Uterus (tissue), 4 donors: ENCODE measurements around the gene MGST2. TPM values are rescaled to one million over a fixed set of nuclear protein-coding genes. Genes with fewer than 3 reads are reported as not detected.

Experiments used
- DNase-seq, 2 donors: peaks; one replicate each; pipeline ENCODE4 v3.0.0-alpha.2; 2019 to 2020
- H3K27ac ChIP-seq, 2 donors: fragments of 200-600 bp; sonication (generic); 1 replicate in 1 of 2; 2 replicates in 1 of 2; pipeline ENCODE4 v1.5.1; 2016 to 2018
- H3K27me3 ChIP-seq, 2 donors: fragments of 200-600 bp; sonication (generic); one replicate each; pipeline ENCODE4 v1.5.1; 2018 to 2019; ENCODE audit warnings: control low read depth in 1 of 2
- H3K36me3 ChIP-seq, 2 donors: fragments of 200-600 bp; sonication (generic); one replicate each; pipeline ENCODE4 v1.5.1; 2019; ENCODE audit warnings: control low read depth in 1 of 2
- H3K4me1 ChIP-seq, 2 donors: fragments of 200-600 bp; sonication (generic); one replicate each; pipeline ENCODE4 v1.5.1; 2018 to 2019; ENCODE audit warnings: control low read depth in 1 of 2
- H3K4me3 ChIP-seq, 2 donors: fragments of 200-600 bp; sonication (generic); 1 replicate in 1 of 2; 2 replicates in 1 of 2; pipeline ENCODE4 v1.5.1; 2018 to 2019; ENCODE audit warnings: mild to moderate bottlenecking in 1 of 2
- H3K9me3 ChIP-seq, 2 donors: fragments of 200-600 bp; sonication (generic); one replicate each; pipeline ENCODE4 v1.5.1; 2019; ENCODE audit warnings: control low read depth in 1 of 2
- POLR2A ChIP-seq, 2 donors: fragments of 450-650 bp; IDR thresholded peaks; one replicate each; pipeline ENCODE4 v1.6.1; 2016; ENCODE audit warnings: antibody characterized with exemption in 2 of 2, mild to moderate bottlenecking in 1 of 2, moderate library complexity in 1 of 2
- intact Hi-C: fragments of 100-400 bp; cut with DNase I; formaldehyde crosslinking; loops from one replicate; pipeline ENCODE4 v1.15.1; 2023; ENCODE audit warnings: low total_unique reads
- total RNA-seq, 4 donors: library from RNA; depleted of rRNA in 3 of 4; stranded (reverse); fragments of >200 nt in 3 of 4; gene quantifications; one replicate each; pipeline versions ENCODE4 v1.1.0 to v1.2.4, GENCODE V29; 2014 to 2023
- TF ChIP-seq, protein P1 (sequence below), 4 experiments: fragments of 200-600 bp in 2 of 4; fragments of 450-650 bp in 2 of 4; sonication (generic) in 2 of 4; IDR thresholded peaks; one replicate each; pipeline ENCODE4 v1.5.1; 2016 to 2019; ENCODE audit warnings: antibody characterized with exemption in 4 of 4, mild to moderate bottlenecking in 2 of 4, moderate library complexity in 1 of 4
- donor health status: DM: yes; HTN: yes; CAD: no.

The MGST2 gene
- total RNA-seq, 4 donors from 2014 or later = 19.4 to 141 (median 40.7) TPM

DNA sequence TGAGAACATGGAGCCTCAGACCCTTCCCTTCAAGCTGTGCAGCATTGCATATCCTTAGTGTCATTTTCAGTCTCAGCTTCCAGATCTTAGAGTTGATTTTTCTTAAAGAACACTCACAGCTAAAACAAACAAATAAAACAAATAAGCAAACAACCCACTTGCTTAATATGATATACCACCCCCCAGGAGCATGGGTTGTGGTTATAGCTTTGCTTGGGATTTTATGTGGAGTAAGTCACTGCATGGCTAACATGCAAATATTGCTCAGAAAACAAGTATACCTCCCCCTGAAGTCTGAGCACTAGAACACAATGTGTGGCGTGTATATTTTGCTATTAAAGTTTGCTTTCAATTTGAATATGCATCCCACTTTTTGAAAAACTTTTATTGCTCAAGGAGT, 78.6 kb downstream of the MGST2 start:
- intact Hi-C loops = no loop called here
- peaks cover 5 to 8% of the 10 kb centered on the region in 2 donors for H3K4me1 ChIP-seq
- no peak for DNase-seq

DNA sequence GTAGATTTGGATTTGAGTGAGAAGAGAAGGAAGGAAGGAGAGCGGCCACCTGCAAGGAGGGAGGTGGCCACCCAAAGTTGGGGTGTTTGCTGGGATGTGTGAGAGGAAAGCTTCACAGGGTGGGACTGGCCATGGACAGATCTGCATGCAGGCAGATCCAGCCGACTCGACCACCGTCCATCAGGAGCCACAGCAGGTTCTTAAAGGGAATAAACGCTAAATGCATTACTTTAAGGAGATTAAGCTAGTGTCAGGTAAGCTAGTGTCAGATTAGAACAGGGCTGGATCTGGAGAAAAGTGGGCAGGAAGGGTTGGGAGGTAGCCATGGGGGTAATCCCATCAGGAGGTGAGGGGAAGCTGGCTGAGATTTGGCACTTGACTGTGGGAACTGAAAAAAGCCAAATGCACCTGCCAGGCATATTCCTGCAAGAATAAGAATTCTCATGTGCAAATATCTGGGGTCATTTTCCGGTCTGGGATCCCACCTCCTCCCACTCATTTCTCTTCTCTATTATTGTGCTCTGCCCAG, 79.6 kb downstream of the MGST2 start:
- intact Hi-C loops = no loop called here
- peaks cover 5 to 6% of the 10 kb centered on the region in 2 donors for H3K4me1 ChIP-seq
- H3K9me3 ChIP-seq = no peaks in the 10 kb centered on the region
- no peaks in the 10 kb centered on the region for H3K27me3 ChIP-seq
- H3K27ac ChIP-seq = no peak overlapping the region
- no peak for TF ChIP-seq POLR2A (IDR thresholded peaks at IDR 0.05)
- TF ChIP-seq, protein P1, sequence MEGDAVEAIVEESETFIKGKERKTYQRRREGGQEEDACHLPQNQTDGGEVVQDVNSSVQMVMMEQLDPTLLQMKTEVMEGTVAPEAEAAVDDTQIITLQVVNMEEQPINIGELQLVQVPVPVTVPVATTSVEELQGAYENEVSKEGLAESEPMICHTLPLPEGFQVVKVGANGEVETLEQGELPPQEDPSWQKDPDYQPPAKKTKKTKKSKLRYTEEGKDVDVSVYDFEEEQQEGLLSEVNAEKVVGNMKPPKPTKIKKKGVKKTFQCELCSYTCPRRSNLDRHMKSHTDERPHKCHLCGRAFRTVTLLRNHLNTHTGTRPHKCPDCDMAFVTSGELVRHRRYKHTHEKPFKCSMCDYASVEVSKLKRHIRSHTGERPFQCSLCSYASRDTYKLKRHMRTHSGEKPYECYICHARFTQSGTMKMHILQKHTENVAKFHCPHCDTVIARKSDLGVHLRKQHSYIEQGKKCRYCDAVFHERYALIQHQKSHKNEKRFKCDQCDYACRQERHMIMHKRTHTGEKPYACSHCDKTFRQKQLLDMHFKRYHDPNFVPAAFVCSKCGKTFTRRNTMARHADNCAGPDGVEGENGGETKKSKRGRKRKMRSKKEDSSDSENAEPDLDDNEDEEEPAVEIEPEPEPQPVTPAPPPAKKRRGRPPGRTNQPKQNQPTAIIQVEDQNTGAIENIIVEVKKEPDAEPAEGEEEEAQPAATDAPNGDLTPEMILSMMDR (IDR thresholded peaks at IDR 0.05) = no peak
- no peak overlapping the region for H3K4me3 ChIP-seq
- H3K36me3 ChIP-seq = no peaks in the 10 kb centered on the region
- DNase-seq = no peak

More for the DNA sequence above, 78.6 kb downstream of the MGST2 start:
- Histone ChIP-seq H3K9me3 (no peaks in the 10 kb centered on the region), H3K36me3 (no peaks in the 10 kb centered on the region), H3K4me3 (no peak overlapping the region), H3K27ac (no peak overlapping the region), H3K27me3 (no peaks in the 10 kb centered on the region)
- no peak for TF ChIP-seq POLR2A (IDR thresholded peaks at IDR 0.05)
- TF ChIP-seq, protein P1 (IDR thresholded peaks at IDR 0.05) = no peak

DNA sequence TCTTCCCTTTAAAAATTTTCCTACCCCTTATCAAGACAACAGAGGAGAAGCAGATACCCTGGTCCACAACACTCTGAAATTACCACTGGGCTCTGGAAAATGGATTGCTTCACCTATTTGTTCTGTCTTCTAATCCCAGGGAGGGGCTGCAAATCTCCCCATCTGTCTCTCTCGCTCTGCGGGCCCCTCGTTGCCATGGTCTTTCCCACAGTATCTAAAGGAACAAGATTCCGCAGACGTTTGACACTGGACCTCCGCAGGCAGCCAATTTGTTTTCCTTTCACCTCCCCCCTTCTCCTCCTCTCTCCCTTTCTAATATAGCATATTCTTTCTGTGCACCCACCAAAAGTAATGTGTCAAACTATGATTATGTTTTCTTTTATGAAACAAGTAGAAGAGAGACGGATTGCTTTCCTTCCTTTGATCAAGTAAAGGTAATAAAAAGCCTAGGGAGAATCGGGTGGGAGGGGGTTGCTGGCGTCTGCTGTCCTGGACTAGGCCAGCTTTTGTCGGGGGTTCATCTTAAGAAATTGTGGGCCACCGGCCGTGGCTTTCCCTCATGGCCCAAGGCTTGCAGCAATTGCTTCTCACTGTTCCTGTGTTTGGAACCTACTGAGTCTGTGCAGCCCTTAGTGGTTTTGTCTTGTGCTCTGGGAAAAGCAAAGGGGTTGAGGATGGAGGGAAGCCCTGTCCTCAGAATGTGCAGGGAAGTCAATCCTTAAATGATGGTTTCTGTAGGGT, 81.0 kb downstream of the MGST2 start:
- intact Hi-C loops = no loop called here
- Histone ChIP-seq H3K36me3 (no peaks in the 10 kb centered on the region), H3K4me1 (no peaks in the 10 kb centered on the region), H3K27ac (no peak overlapping the region), H3K9me3 (no peaks in the 10 kb centered on the region), H3K27me3 (no peaks in the 10 kb centered on the region), H3K4me3 (no peak overlapping the region)
- DNase-seq = no peak
- TF ChIP-seq, protein P1 (IDR thresholded peaks at IDR 0.05) = no peak
- no peak for TF ChIP-seq POLR2A (IDR thresholded peaks at IDR 0.05)

DNA sequence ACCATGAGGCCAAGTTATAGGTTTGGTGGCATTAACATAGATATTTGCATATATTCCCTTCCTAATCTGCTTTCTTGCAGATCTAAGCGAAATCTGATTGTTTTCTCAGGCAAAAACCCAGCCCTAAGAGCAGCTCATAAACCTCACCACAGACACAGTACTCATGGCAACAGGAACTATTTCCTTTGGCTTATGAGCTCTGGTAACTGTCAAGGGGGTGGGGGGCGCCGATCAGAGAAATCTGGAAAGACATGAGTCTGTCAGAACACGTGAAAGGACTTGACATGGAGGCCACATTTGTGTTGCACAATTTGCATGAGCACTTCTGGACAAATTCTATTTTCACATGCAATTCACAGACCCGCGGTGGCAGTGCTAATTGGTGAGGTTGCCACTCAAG, 83.7 kb downstream of the MGST2 start:
- no peaks in the 10 kb centered on the region for H3K4me1 ChIP-seq
- no peak overlapping the region for H3K27ac ChIP-seq
- no peaks in the 10 kb centered on the region for H3K27me3 ChIP-seq
- H3K4me3 ChIP-seq = no peak overlapping the region
- intact Hi-C loops = no loop called here
- no peaks in the 10 kb centered on the region for H3K36me3 ChIP-seq
- TF ChIP-seq POLR2A (IDR thresholded peaks at IDR 0.05) = no peak
- TF ChIP-seq, protein P1 (IDR thresholded peaks at IDR 0.05) = no peak
- no peak for DNase-seq
- H3K9me3 ChIP-seq = no peaks in the 10 kb centered on the region

DNA sequence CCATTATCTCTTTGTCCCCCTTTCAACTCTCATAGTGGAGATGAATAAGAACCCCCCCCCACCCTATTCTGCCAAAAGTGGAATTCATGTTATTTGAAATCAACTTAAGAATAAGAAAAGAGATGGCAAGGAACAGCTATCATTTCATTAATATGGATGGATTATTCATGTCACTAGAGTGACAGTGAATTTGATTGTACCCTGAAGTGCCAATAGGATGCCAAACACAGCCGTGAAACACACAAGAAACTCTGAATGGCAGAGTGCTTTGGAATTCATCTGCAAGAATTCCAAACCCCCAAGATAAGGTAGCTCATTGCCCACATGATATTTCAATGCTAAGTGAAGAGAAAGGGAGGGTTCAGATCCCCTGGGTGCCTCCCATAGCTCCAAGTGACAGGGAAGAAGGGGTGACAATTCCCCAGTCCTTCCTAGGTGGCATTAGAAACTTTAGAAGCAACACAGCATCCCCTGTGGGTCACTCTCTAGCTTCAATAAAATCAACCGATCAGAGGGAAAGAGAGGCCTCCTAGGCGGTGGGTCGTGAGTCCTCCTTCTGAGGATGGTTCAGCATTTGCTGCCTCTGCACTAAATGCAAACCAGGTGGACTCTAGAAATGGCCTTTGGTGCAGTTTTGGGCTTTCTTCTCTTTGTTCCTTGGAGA, 84.3 kb downstream of the MGST2 start:
- TF ChIP-seq, protein P1 (IDR thresholded peaks at IDR 0.05) = no peak
- no peak for TF ChIP-seq POLR2A (IDR thresholded peaks at IDR 0.05)
- Histone ChIP-seq H3K4me1 (no peaks in the 10 kb centered on the region), H3K27me3 (no peaks in the 10 kb centered on the region), H3K36me3 (no peaks in the 10 kb centered on the region), H3K4me3 (no peak overlapping the region), H3K9me3 (no peaks in the 10 kb centered on the region), H3K27ac (peak overlapping the region; percentile 48 to 64)
- intact Hi-C loops = no loop called here
- no peak for DNase-seq
